Upper lobe of left lung (tissue), 4 donors: ENCODE measurements around the gene SIK3.

Source experiments
- CTCF ChIP-seq, 6 experiments: fragments of 450-650 bp in 4 of 6; fragments of 200-600 bp in 2 of 6; sonication (generic) in 2 of 6; IDR thresholded peaks; one replicate each; pipeline ENCODE4 v1.5.1; 2016 to 2019; ENCODE audit warnings: antibody characterized with exemption in 6 of 6
- POLR2A ChIP-seq, 4 donors: fragments of 450-650 bp; IDR thresholded peaks; one replicate each; pipeline ENCODE4 v1.5.1; 2016 to 2017; ENCODE audit warnings: antibody characterized with exemption in 4 of 4, mild to moderate bottlenecking in 2 of 4

- TF ChIP-seq POLR2A (IDR thresholded peaks at IDR 0.05), result no peak
- TF ChIP-seq CTCF (IDR thresholded peaks at IDR 0.05), result no peak
Observed at GRCh38 chr11:117122556-117122955, 24.3 kb upstream of the SIK3 start.
